GM19452 (cell line): ENCODE measurements around the gene PIEZO1.

ENCODE experiments used
- ATAC-seq: cut with Tn5 transposase; IDR thresholded peaks from one replicate; pipeline ENCODE4 v1.9.1; 2021; ENCODE audit not compliant: unreplicated experiment

The PIEZO1 gene

DNA sequence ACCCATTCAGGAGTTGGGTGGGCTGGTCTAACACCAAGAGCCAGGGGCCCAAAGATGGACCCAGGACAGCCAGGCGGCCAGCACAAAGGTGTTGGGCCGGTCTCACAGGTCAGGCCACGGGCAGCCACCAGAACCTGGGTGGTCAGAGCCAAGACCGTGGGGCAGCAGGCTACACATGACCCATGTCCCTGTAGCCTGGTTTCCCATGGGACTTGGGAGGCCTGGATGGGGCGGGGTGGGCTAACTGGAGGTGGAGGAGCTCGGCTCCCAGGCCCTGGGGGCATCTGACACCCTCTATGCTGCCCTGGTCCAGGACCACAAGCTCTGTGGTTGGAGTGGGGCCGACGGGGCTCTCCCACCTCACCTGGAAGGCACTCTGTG lies 61.5 kb downstream of the PIEZO1 start:
- no peak for ATAC-seq

DNA sequence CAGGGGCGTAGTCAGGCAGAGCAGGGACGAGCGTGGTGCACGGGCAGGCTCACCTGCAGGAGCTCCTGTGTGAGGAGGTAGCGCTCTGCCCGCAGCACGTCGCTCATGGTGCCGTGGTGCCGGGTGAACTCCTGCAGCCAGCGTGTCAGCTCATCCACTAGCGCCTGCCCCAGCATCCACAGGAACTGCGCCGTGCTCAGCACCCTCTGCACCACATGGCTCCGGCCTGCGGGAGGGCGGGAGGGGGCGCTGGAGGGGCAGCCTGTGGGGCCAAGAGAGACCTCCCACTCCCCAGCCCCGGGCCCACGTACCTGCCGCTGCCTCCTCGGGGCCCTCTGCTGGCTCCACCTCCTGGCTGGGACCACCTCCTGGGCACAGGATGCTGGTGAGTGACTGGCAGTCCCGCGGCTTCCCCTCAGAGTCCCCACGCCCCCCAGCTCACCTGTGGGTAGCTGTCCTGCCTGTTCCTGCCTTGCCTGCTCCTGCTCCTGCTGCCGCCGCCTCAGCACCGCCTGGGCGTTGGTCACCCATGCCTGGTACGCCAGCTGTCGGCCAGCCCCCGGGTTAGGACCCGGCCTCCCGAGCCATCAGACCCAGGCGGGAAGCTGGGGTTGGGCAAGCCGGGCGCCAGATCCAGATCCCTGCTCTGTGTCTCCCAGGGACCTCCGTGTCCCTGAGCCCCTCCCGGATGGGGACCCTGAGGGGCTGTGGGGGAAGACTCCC lies 62.1 kb downstream of the PIEZO1 start:
- no peak for ATAC-seq

DNA sequence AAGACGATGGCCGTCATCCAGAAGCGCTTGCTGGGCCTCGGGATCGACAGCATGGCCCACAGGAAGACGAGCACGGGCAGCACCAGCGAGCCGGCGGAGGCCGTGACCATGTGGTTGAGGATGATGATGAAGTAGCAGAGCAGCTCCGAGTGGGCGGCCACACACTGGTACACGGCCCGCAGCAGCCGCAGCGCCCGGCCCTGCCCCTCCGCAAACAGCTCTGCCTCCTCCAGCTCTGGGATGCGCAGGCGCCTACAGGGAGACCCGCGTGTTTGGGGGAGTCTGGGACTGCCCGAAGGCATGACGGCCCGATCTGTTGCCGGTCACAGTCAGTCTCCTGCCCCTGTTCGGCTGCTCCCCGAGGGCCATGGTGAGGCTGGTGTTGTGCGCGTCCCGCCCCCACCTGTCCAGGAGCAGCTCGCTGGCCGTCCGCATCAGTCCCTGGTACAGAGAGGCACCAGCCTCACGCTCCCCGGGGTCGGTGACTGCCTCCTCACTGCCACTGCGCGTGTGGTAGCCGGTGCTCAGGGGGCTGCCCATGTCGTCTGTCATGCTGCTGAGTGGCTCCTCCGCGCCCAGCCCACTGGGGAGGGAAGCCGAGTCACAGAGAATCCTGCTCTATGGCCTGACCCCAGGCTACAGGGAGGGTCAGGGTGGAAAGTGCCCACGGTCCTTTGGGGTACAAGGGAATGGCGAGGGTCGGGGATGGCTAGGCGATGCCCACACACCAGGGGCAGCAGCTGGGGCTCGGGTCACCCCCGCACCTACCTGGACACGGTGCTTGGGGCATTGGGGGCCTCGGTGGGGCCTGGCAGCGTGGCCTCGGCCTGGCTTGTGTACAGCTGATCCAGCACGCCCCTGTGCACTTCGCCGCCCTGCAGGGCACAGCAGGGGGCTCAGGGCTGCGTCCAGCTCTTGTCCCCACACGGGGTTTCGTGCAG lies 62.9 kb downstream of the PIEZO1 start:
- no peak for ATAC-seq

DNA sequence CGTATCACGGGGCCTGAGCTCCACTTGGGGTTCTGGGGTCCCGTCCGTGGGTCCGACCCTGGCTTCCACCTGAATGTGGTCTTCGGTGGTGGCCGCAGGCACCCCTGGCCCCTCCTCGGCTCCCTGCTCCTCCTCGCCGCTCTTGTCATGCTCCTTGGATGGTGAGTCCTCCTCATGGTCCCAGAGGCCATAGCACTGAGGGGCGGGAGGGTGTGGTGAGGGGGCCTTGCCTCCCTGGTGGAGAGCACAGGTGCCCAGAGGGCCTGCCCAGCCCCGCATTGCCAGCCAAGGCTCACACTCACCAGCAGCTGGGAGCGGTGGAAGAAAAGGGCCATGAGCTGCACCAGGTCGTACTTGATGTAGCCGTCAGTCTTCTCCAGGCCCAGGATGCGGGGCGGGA lies 63.8 kb downstream of the PIEZO1 start:
- ATAC-seq = no peak

DNA sequence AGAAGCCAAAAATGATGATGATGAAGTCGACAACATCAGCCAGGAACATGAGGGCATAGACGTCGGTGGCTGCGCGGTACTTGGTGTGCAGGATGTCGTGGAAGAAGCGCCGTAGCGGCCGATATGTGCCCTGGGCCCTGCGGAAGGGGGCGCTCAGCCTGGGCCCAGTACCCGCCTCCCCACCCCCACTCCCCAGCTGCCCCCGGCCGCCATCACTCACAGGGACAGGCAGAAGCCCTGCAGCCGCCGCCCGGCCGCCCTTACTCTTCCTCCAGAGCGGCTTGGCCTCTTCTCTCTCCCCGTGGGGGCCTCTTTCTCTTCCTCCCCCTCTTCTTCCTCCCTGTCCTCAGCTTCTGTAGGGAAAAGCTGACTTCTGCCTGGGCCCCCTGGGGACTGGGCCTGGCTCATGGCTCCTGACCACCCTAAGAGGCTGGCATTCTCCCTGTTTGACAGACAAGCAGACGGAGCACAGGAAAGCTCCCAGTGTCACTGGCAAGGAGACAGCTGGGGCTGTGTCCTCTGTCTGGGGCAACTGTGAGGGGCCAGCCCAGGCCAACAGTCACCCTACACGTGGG lies 64.5 kb downstream of the PIEZO1 start:
- no peak for ATAC-seq

DNA sequence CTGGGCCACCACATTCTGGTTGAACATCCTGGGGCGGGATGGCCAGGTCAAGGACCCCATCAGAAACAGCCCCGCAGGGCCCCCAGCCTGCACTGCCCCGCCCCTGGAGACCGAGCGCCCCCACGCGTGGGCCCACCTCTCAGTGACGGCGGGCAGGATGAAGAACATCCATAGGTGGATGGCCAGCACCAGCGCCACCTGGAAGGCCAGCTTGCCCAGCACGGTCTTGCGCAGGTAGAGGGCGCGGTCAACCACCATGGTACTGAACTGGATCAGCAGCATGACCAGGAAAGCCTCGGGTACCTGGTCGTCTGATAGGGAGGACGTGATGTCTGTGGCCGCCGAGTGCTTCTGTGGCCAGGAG lies 65.1 kb downstream of the PIEZO1 start:
- ATAC-seq = no peak

DNA sequence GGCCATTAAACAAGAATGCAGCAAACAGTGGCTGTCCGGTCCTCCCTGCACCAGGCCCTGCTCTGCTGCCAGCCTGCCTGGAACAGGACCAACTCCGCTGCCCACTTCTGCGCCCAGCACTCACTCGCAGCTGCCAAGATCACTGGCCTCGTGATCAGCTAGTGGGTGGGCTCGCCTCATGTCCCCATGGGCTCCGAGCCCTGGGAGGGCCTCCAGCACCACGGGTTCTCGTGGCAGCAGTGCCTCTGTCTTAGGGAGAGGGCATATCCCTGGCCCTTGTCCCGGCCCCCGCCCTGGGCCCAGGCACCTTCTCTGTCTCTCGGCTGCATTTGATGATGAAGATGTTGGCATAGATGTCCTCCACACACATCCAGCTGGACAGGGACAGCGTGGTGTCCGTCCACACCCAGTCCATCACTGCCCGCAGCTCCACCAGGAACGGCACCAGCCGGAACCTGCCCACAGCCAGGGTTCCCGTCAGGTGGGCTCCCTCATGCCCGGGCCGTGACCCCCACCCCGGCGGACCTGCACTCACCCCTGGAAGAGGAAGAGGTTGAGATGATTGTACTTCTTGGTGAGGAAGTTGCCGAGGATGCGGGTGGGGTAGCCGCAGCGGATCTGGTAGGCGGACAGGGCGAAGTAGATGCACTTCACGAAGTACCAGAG lies 65.6 kb downstream of the PIEZO1 start:
- no peak for ATAC-seq

DNA sequence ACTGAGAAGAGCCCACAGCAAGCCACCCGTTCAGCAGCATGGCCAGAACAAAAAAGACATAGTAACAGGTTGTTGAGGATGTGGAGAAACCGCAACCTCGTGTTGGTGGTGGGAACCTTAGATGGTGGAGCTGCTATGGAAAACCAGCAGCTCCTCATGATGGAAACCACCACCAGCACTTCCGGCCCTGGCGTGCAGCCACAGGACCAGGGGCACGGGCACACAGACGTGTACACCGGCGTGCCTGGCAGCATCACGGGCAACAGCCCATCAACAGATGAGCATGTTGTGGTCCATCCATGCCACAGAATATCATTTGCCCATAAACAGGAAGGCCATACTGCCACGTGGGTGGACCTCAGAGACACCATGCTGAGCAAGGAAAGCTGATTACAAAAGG lies 66.8 kb downstream of the PIEZO1 start:
- no peak for ATAC-seq

DNA sequence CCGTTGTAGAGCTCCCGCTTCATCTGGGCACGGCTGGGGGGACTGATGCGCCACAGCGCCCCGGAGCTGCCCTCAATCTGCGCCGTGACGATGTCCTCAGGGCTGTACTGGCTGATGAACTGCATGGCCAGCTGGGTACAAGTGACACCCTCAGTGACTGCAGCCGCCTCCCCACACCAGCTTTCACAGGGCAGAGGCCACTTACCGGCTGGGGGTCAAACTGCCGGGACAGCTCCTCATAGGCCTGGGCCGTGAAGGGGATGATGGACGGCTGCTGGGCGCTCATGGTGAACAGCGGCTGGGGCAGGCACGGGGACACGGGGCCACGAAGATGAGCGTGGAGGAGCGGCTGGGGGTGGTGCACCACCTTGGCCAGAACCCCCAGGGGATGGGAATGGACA lies 68.4 kb downstream of the PIEZO1 start:
- ATAC-seq = no peak

DNA sequence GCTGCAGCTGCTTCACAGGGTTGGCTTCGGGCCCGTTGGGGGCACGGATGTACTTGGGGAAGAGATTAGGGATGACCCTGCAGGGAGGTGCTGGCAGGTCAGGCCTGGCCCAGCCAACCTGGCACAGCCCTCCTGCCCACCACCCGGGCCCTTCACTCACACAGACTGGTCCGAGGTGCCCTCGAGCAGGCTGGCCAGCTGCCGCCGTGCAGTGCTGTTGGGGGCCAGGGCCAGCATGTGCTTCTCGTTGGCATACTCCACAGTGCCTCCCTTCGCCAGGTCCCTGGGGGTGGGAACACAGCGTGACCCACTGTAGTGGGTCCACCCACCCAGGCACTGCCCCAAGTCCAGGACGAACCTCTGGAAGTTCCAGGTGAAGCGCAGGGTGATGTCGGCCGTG lies 68.8 kb downstream of the PIEZO1 start:
- ATAC-seq = no peak

DNA sequence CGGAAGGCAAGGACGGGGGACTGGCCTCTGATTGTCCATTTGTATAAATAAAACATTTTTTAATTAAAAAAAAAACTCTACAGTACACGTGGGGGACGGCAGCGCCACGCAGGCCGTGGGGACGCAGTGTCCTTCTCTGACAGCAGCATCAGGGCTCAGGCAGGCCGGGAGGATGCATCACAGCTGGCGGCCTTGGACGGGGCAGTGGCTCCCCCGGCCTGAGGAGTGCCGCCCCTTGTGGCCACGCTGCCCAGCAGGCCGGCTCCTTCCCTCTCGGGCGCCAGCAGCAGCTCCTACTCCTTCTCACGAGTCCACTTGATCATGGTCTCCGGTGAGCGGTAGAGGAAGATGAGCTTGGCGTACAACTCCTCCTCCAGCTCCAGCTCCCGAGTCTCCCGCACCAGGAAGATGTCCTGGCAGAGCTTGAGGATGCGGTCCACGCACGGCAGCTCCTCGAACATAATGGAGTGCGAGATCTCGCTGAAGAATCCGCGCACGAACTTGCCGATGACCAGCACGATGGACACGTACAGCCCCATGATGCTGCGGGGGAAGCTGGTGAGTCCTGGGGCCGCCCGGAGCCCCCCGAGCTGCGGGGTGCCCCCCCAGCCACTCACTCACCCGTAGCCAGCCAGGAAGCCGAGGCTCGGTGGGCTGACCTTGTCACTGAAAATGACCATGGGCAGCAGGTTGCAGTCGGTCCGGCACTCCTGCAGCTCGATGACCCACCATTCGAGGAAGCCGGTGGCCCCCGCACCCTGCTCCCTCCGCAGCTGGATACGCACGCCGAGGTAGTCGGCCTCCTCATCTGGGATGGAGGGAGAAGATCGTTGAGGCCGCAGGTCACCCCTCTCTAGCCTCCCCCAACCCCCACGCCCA lies 69.5 kb downstream of the PIEZO1 start:
- ATAC-seq = no peak

DNA sequence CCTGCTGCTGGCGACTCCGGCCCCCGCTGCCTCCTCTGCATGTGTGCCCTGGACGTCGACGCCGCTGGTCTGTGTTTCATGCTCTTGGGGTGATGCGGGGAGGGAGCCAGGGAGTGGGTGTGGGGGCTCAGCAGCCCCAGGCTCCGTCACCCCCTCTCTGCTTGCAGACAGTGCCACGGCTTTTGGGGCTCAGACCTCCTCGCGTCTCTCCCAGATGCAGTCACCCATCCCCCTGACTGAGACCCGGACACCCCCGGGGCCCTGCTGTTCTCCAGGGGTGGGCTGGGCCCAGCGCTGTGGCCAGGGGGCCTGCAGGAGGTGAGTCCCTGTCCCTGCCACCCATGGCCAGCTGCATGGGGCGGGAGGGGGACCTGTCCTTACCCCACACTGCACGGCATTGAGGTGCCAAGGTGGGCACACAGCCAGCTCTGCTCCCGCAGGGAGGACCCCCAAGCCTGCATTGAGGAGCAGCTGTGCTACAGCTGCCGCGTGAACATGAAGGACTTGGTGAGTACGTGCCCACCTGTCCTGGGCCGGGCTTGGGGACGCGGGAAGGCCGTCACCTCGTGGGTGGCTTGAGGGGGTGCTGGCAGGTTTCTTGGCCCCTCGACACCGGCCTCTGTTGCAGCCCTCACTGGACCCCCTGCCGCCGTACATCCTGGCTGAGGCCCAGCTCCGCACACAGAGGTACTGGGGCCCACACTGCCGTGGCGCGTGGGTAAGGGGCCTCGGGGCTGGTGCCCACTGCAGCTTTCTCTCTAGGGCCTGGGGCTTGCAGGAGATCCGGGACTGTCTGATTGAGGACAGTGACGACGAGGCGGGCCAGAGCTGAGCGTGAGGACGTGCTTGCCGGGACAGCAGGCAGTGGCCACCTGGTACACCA lies 70.4 kb downstream of the PIEZO1 start:
- ATAC-seq = no peak

DNA sequence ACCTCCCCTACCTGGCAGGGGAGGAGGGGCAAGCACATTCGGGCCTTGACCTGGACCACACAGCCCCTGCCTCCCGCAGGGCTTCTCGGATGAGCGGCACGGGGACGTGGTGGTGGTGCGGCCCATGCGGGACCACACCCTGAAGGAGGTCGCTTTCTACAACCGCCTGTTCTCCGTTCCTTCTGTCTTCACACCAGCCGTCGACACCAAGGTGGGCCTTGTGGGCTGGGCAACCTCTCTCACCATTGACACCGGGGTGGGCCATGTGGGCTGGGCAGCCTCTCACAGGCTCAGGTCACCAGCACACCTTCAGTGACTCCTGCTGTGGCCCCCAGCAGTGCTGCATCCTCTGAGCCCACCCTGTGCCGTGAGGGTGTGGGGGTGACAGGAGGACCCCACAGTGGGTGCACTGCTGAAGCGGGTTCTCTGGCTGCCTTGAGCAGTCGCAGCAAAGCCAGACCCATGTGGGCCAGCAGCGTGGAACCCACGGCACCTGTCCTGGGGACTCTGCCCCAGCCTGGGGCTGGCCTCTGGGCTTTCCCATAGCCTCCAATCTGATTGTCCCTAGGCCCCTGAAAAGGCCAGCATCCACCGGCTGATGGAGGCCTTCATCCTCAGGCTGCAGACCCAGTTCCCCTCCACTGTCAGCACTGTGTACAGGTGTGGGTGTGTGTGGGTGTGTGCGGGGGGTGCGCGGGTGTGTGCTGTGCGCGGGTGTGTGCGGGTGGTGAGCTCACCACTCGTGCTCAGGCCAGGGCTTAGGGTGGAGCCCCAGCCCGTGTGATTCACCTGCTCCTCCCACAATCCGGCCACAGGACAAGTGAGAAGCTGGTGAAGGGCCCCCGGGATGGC lies 71.2 kb downstream of the PIEZO1 start:
- ATAC-seq = no peak

DNA sequence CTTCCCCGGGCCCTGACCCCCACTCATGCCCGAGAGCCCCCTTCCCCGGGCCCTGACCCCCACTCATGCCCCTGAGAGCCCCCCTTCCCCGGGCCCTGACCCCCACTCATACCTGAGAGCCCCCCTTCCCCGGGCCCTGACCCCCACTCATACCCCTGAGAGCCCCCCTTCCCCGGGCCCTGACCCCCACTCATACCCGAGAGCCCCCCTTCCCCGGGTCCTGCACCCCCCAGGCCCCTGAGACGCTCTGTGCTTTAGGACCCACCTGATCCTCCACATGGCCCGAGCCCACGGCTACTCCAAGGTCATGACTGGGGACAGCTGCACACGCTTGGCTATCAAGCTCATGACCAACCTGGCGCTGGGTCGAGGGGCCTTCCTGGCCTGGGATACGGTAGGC lies 72.0 kb downstream of the PIEZO1 start:
- no peak for ATAC-seq

DNA sequence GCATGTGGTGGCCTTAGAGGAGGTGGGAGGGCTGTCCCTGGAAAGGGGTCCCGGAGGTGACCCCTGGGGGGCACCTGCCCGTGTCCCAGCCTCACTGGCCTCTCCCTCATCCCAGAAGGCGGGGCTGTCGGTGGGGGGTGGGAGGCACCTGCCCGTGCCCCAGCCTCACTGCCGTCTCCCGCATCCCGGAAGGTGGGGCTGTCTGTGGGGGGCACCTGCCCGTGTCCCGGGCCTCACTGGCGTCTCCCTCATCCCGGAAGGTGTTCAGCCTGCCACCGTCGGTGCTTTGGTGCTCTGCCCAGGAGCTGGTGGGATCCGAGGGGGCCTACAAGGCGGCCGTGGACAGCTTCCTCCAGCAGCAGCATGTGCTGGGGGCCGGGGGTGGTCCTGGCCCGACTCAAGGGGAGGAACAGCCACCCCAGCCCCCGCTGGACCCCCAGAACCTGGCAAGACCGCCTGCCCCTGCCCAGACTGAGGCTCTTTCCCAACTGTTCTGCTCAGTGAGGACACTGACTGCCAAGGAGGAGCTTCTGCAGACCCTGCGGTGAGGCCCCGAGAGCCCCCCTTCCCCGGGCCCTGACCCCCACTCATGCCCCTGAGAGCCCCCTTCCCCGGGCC lies 72.5 kb downstream of the PIEZO1 start:
- no peak for ATAC-seq

DNA sequence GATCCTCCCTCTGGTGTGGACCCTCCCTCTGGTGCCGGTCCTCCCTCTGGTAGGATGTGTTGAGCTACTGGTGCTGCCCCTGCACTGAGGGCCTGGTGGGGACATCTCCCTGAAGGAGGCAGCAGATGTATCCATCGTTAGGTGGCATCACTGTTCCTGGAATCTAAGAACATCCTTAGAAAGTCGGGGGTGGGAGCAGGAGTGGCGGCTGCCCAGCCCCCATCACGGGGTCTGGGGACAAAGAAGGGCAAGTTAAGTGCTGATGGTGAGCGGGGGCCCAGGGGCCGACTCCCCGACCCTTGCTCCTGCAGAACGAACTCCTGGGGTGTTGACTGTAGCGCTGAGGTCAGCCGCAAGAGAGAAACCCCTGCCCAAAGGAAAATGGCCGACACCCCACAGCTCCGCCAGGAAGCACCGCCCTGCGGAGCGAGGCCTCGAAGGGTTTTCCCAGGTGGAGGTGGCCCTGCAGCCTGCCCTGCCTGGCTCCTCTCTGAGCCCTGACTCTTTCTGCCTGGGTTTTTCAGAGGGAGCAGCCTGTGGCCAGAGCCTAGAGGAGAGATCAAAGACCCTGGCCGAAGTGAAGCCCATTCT lies 73.2 kb downstream of the PIEZO1 start:
- no peak for ATAC-seq

DNA sequence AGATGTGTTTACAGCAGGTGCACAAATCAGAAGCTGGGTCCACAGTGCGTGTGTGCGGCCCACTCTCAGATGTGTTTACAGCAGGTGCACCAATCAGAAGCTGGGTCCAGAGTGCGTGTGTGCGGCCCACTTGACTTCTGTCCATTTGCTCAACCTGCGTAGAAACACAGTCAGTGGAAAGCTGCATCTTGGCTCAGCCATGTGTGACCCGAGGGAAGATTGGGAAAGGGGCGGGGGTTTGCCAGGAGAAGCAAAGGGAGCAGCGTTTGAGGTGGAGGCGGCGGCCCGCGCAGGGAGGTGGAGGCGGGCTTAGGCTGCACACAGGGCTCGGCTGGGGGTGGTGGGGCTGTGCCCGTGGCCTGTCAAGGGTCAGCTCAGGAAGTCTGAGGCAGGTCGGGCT lies 74.5 kb downstream of the PIEZO1 start:
- no peak for ATAC-seq
